ENCODE data around the gene OR5A1. TPM values are rescaled to one million over a fixed set of nuclear protein-coding genes. Genes with fewer than 3 reads are reported as not detected.

Gene OR5A1
- total RNA-seq, 4 donors from 2014 or later: not detected

- H3K4me1 ChIP-seq: no peaks in the 10 kb centered on the region
- H3K27me3 ChIP-seq: no peaks in the 10 kb centered on the region
- no peak within 1 kb of the TSS for H3K4me3 ChIP-seq
- no peaks in the 10 kb centered on the region for H3K36me3 ChIP-seq
- TF ChIP-seq POLR2A (IDR thresholded peaks at IDR 0.05) (no peak), CTCF (IDR thresholded peaks at IDR 0.05) (no peak)
- no peak within 1 kb of the TSS for H3K27ac ChIP-seq
- no peaks in the 10 kb centered on the region for H3K9me3 ChIP-seq
- intact Hi-C loops (cut with DNase I): no loop called here
- DNase-seq: no peak
These were observed 36.7 kb downstream of the OR5A1 start, which contains the start of gene OR4D10 for GRCh38 chr11:59473015-59473414. OR4D10 (plus strand) TSS chr11:59473315; CDS start chr11:59477430, 4,115 bp downstream.

GRCh38 chr11:59475176-59475575 lies 38.9 kb downstream of the OR5A1 start:
- Histone ChIP-seq H3K9me3 (no peaks in the 10 kb centered on the region), H3K36me3 (no peaks in the 10 kb centered on the region), H3K4me1 (no peaks in the 10 kb centered on the region), H3K27ac (no peak overlapping the region), H3K4me3 (no peak overlapping the region), H3K27me3 (no peaks in the 10 kb centered on the region)
- no peak for TF ChIP-seq POLR2A (IDR thresholded peaks at IDR 0.05)
- no peak for TF ChIP-seq CTCF (IDR thresholded peaks at IDR 0.05)
- no peak for DNase-seq
- 59 to 60% methylated on average over 9 of the region's 9 CpGs for WGBS, 2 donors
- intact Hi-C loops (cut with DNase I): no loop called here

GRCh38 chr11:59479906-59480305 lies 43.6 kb downstream of the OR5A1 start:
- no peak for DNase-seq
- Histone ChIP-seq H3K27me3 (no peaks in the 10 kb centered on the region), H3K4me3 (no peak overlapping the region), H3K36me3 (no peaks in the 10 kb centered on the region), H3K4me1 (no peaks in the 10 kb centered on the region), H3K9me3 (no peaks in the 10 kb centered on the region), H3K27ac (no peak overlapping the region)
- intact Hi-C loops (cut with DNase I): no loop called here
- TF ChIP-seq CTCF (IDR thresholded peaks at IDR 0.05) (no peak), POLR2A (IDR thresholded peaks at IDR 0.05) (no peak)

GRCh38 chr11:59480359-59480758 lies 44.1 kb downstream of the OR5A1 start:
- H3K4me1 ChIP-seq: no peaks in the 10 kb centered on the region
- no peak for DNase-seq
- H3K9me3 ChIP-seq: no peaks in the 10 kb centered on the region
- TF ChIP-seq CTCF (IDR thresholded peaks at IDR 0.05) (no peak), POLR2A (IDR thresholded peaks at IDR 0.05) (no peak)
- intact Hi-C loops (cut with DNase I): no loop called here
- H3K4me3 ChIP-seq: no peak overlapping the region
- H3K27me3 ChIP-seq: no peaks in the 10 kb centered on the region
- no peak overlapping the region for H3K27ac ChIP-seq
- no peaks in the 10 kb centered on the region for H3K36me3 ChIP-seq
- WGBS, 2 donors: 71 to 81% methylated on average over 3 of the region's 3 CpGs

Other genes with a start within 250 kb of the OR5A1 start
- gene MPEG1, start 223.5 kb upstream of the OR5A1 start, total RNA-seq: 10 to 100 TPM in 1 of 4 donors, 1 to 10 TPM in 2, under 1 TPM in 1; 0.04 to 19.5 (median 5.1) TPM
- not detected for gene OR5AN1, start 77.6 kb upstream of the OR5A1 start, total RNA-seq
- gene OR5A2, start 10.1 kb upstream of the OR5A1 start, total RNA-seq: not detected
- gene OR4D6, start 20.5 kb downstream of the OR5A1 start, total RNA-seq: not detected
- gene OR4D10, start 36.8 kb downstream of the OR5A1 start, total RNA-seq: not detected
- not detected for gene OR4D11, start 67.1 kb downstream of the OR5A1 start, total RNA-seq
- gene OR4D9, start 75.1 kb downstream of the OR5A1 start, total RNA-seq: not detected
- 10 to 100 TPM; 19.4 to 28.8 (median 23.3) TPM for gene OSBP, start 179.3 kb downstream of the OR5A1 start, total RNA-seq
- gene PATL1, start 232.6 kb downstream of the OR5A1 start, total RNA-seq: 10 to 100 TPM; 11.2 to 17.9 (median 15.3) TPM